IMR-90 (cell line): ENCODE results near the gene GCN1. TPM values are rescaled to one million over a fixed set of nuclear protein-coding genes. Genes with fewer than 3 reads are reported as not detected.

ENCODE experiments used
- ATAC-seq: fragments of 200-7000 bp; cut with Tn5 transposase; 2 replicates; pipeline ENCODE4 v1.9.1; 2020; ENCODE audit warnings: low read depth, mild to moderate bottlenecking, moderate library complexity
- BruUV-seq: library from RNA; stranded (reverse); fragments of 400-500 nt; replicated peaks from 2 replicates; lab custom pipeline; 2021; lab: Mats Ljungman, UMichigan
- CTCF ChIA-PET: fragments of 300-600 bp; formaldehyde crosslinking; extraction: SDS; loops from one replicate; lab custom pipeline; 2021; ENCODE audit warnings: antibody characterized with exemption; lab: Yijun Ruan, JAX
- POLR2A ChIA-PET: fragments of 300-600 bp; sonication (Branson Sonifier 250); formaldehyde crosslinking; loops from one replicate; lab custom pipeline; 2022; ENCODE audit warnings: antibody characterized with exemption; ENCODE audit not compliant: unreplicated experiment; lab: Charles Lee
- DNase-seq: peaks from one replicate; pipeline ENCODE4 v3.0.0; 2013
- H2AFZ ChIP-seq: replicated peaks from 2 replicates; pipeline ENCODE3; 2013; ENCODE audit warnings: low read length, mild to moderate bottlenecking; ENCODE audit not compliant: poor library complexity
- H2AK5ac ChIP-seq: 2 replicates; pipeline ENCODE4 v1.6.1; 2013; ENCODE audit warnings: low read depth, low read length, inconsistent platforms
- H2AK9ac ChIP-seq: replicated peaks from 2 replicates; pipeline ENCODE3; 2013; ENCODE audit warnings: mild to moderate bottlenecking, low read depth, low read length, moderate library complexity; ENCODE audit not compliant: poor library complexity
- H2BK120ac ChIP-seq: 2 replicates; pipeline ENCODE4 v1.6.1; 2013; ENCODE audit warnings: low read depth, low read length, inconsistent platforms
- H2BK15ac ChIP-seq: 3 replicates; pipeline ENCODE4 v1.6.1; 2013; ENCODE audit warnings: low read depth, low read length, inconsistent platforms
- H2BK20ac ChIP-seq: 2 replicates; pipeline ENCODE4 v1.6.1; 2013; ENCODE audit warnings: low read depth, mild to moderate bottlenecking, inconsistent platforms, low read length, moderate library complexity
- H2BK5ac ChIP-seq: 2 replicates; pipeline ENCODE4 v1.6.1; 2013; ENCODE audit warnings: mild to moderate bottlenecking, low read depth, low read length, inconsistent platforms; ENCODE audit not compliant: poor library complexity, severe bottlenecking
- H3K14ac ChIP-seq: replicated peaks from 2 replicates; pipeline ENCODE4 v1.6.1; 2013; ENCODE audit warnings: low read depth, low read length, inconsistent platforms
- H3K18ac ChIP-seq: 2 replicates; pipeline ENCODE4 v1.6.1; 2013; ENCODE audit warnings: low read depth, low read length, control low read depth
- H3K23ac ChIP-seq: 2 replicates; pipeline ENCODE4 v1.6.1; 2013; ENCODE audit warnings: low read depth, low read length, inconsistent platforms
- H3K27ac ChIP-seq: 2 replicates; pipeline ENCODE4 v1.5.1; 2013; ENCODE audit warnings: mild to moderate bottlenecking, control low read depth, low read length; ENCODE audit not compliant: insufficient read depth
- H3K27me3 ChIP-seq: 2 replicates; pipeline ENCODE4 v1.6.1; 2013; ENCODE audit warnings: low read length; ENCODE audit not compliant: control insufficient read depth, insufficient read depth
- H3K36me3 ChIP-seq: 2 replicates; pipeline ENCODE4 v1.6.1; 2013; ENCODE audit warnings: low read length, mixed read lengths; ENCODE audit not compliant: control insufficient read depth, insufficient read depth
- H3K4ac ChIP-seq: 2 replicates; pipeline ENCODE4 v1.6.1; 2013; ENCODE audit warnings: low read depth, low read length, inconsistent platforms
- H3K4me1 ChIP-seq: 2 replicates; pipeline ENCODE4 v1.6.1; 2013; ENCODE audit warnings: low read length, mixed read lengths; ENCODE audit not compliant: control insufficient read depth, insufficient read depth
- H3K4me2 ChIP-seq: 2 replicates; pipeline ENCODE4 v1.6.1; 2013; ENCODE audit warnings: low read depth, mild to moderate bottlenecking, control low read depth, low read length, moderate library complexity
- H3K4me3 ChIP-seq: 2 replicates; pipeline ENCODE4 v1.5.1; 2013; ENCODE audit warnings: low read depth, mild to moderate bottlenecking, control low read depth, low read length, moderate library complexity; ENCODE audit not compliant: insufficient read depth
- H3K56ac ChIP-seq: 2 replicates; pipeline ENCODE4 v1.6.1; 2013; ENCODE audit warnings: low read length, inconsistent platforms; ENCODE audit not compliant: insufficient read depth; ENCODE audit errors: extremely low read depth
- H3K79me1 ChIP-seq, 2 experiments: 2 replicates each; pipeline ENCODE4 v1.6.1; 2013; ENCODE audit warnings: low read length in 2 of 2, inconsistent platforms in 1 of 2, low read depth in 1 of 2
- H3K9ac ChIP-seq: 2 replicates; pipeline ENCODE4 v1.6.1; 2013; ENCODE audit warnings: low read depth, low read length, control low read depth
- H3K9me1 ChIP-seq: 2 replicates; pipeline ENCODE4 v1.6.1; 2013; ENCODE audit warnings: low read length, inconsistent platforms; ENCODE audit not compliant: insufficient read depth
- H3K9me3 ChIP-seq: 2 replicates; pipeline ENCODE4 v1.6.1; 2013; ENCODE audit warnings: low read length; ENCODE audit not compliant: control insufficient read depth, insufficient read depth
- H4K20me1 ChIP-seq: 2 replicates; pipeline ENCODE4 v1.6.1; 2013; ENCODE audit warnings: low read length, inconsistent platforms; ENCODE audit not compliant: insufficient read depth
- H4K5ac ChIP-seq: 2 replicates; pipeline ENCODE4 v1.6.1; 2013; ENCODE audit warnings: mild to moderate bottlenecking, low read depth, low read length, control low read depth
- H4K8ac ChIP-seq, 2 experiments: 2 replicates each; pipeline ENCODE4 v1.6.1; 2013; ENCODE audit warnings: low read depth in 2 of 2, low read length in 2 of 2, control low read depth in 1 of 2, inconsistent platforms in 1 of 2
- H4K91ac ChIP-seq: 2 replicates; pipeline ENCODE4 v1.6.1; 2013; ENCODE audit warnings: low read depth, low read length, inconsistent platforms; ENCODE audit not compliant: insufficient read depth
- BHLHE40 ChIP-seq: fragments of 150-350 bp; IDR thresholded peaks from 2 replicates; pipeline ENCODE4 v1.6.1; 2016; ENCODE audit warnings: mild to moderate bottlenecking, low read depth, low read length
- CEBPB ChIP-seq: IDR thresholded peaks from 2 replicates; pipeline ENCODE4 v1.6.1; 2012; ENCODE audit warnings: low read depth, low read length, improper control_type of control experiment
- CHD1 ChIP-seq: IDR thresholded peaks from 2 replicates; pipeline ENCODE4 v1.6.1; 2012; ENCODE audit warnings: low read depth, low read length, improper control_type of control experiment
- FOS ChIP-seq: fragments of 150-350 bp; IDR thresholded peaks from 2 replicates; pipeline ENCODE4 v1.6.1; 2016; ENCODE audit warnings: low read depth, low read length
- MAFK ChIP-seq: IDR thresholded peaks from 2 replicates; pipeline ENCODE4 v1.6.1; 2012; ENCODE audit warnings: low read depth, low read length, improper control_type of control experiment
- MAZ ChIP-seq: IDR thresholded peaks from 2 replicates; pipeline ENCODE4 v1.6.1; 2012; ENCODE audit warnings: low read depth, mild to moderate bottlenecking, low read length, improper control_type of control experiment, moderate library complexity, borderline replicate concordance
- MXI1 ChIP-seq: IDR thresholded peaks from 2 replicates; pipeline ENCODE4 v1.6.1; 2012; ENCODE audit warnings: low read depth, mild to moderate bottlenecking, low read length, moderate library complexity, borderline replicate concordance
- NFE2L2 ChIP-seq: fragments of 150-350 bp; IDR thresholded peaks from 2 replicates; pipeline ENCODE4 v1.6.1; 2016; ENCODE audit warnings: low read depth, mild to moderate bottlenecking, low read length
- POLR2A ChIP-seq: IDR thresholded peaks from 2 replicates; pipeline ENCODE4 v1.6.1; 2012; ENCODE audit warnings: mild to moderate bottlenecking, low read depth, low read length
- RAD21 ChIP-seq: IDR thresholded peaks from 2 replicates; pipeline ENCODE4 v1.6.1; 2012; ENCODE audit warnings: low read length, improper control_type of control experiment
- RCOR1 ChIP-seq: IDR thresholded peaks from 2 replicates; pipeline ENCODE4 v1.6.1; 2012; ENCODE audit warnings: mild to moderate bottlenecking, low read length, improper control_type of control experiment; ENCODE audit not compliant: insufficient replicate concordance
- RFX5 ChIP-seq: IDR thresholded peaks from 2 replicates; pipeline ENCODE4 v1.8.0; 2012; ENCODE audit warnings: low read depth, mild to moderate bottlenecking, low read length, moderate library complexity
- SMC3 ChIP-seq: fragments of 150-350 bp; IDR thresholded peaks from 2 replicates; pipeline ENCODE4 v1.6.1; 2016; ENCODE audit warnings: low read depth, mild to moderate bottlenecking, antibody characterized with exemption, low read length, moderate library complexity
- WGBS, 2 experiments: methylation state at CpG; one replicate each; pipeline versions ENCODE4 v1.1.5 to v1.1.7; 2013; ENCODE audit warnings: missing lambda C conversion rate in 2 of 2; ENCODE audit not compliant: insufficient read length in 1 of 2; ENCODE audit errors: extremely low coverage in 2 of 2; 5-methylcytosine and 5-hydroxymethylcytosine counted together
- dilution Hi-C: fragments of 300-500 bp; cut with HindIII; formaldehyde crosslinking; loops from one replicate; pipeline ENCODE4 v1.14.3; 2018; ENCODE audit warnings: low sequenced_read_pairs; ENCODE audit not compliant: unreplicated experiment
- in situ Hi-C: fragments of 300-500 bp; cut with MboI; formaldehyde crosslinking; loops from 3 replicates; pipeline ENCODE4 v1.14.3; 2019; ENCODE audit warnings: low sequenced_read_pairs, inconsistent platforms, mixed read lengths
- intact Hi-C: fragments of 100-400 bp; cut with micrococcal nuclease; formaldehyde crosslinking; loops from 2 replicates; pipeline ENCODE4 v1.10.0; 2022
- polyA plus RNA-seq, 3 experiments: library from polyadenylated mRNA; depleted of rRNA; stranded (reverse); fragments of >200 nt; gene quantifications; 2 replicates each; pipeline ENCODE4 v1.2.3, GENCODE V29; 2012; ENCODE audit warnings: low replicate concordance in 1 of 3
- total RNA-seq: library from RNA; depleted of rRNA; stranded (reverse); fragments of >200 nt; gene quantifications from 2 replicates; pipeline ENCODE4 v1.2.3, GENCODE V29; 2012
- TF ChIP-seq, protein P1 (sequence below): conservative IDR thresholded peaks from 2 replicates; pipeline ENCODE4 v1.5.1; 2012; ENCODE audit warnings: mild to moderate bottlenecking, low read depth, low read length, improper control_type of control experiment
- TF ChIP-seq, protein P2 (sequence below): fragments of 150-350 bp; IDR thresholded peaks from 2 replicates; pipeline ENCODE4 v1.6.1; 2016; ENCODE audit warnings: low read depth, mild to moderate bottlenecking, low read length, moderate library complexity, borderline replicate concordance
- TF ChIP-seq, protein P3 (sequence below): fragments of 150-350 bp; IDR thresholded peaks from 2 replicates; pipeline ENCODE4 v1.6.1; 2017; ENCODE audit warnings: mild to moderate bottlenecking, antibody characterized with exemption, low read length, low read depth

GCN1 gene
- total and polyA plus RNA-seq, 2 of the 4 experiments (the other 2 are of a cell fraction), result 57.8 to 77.6 TPM

DNA sequence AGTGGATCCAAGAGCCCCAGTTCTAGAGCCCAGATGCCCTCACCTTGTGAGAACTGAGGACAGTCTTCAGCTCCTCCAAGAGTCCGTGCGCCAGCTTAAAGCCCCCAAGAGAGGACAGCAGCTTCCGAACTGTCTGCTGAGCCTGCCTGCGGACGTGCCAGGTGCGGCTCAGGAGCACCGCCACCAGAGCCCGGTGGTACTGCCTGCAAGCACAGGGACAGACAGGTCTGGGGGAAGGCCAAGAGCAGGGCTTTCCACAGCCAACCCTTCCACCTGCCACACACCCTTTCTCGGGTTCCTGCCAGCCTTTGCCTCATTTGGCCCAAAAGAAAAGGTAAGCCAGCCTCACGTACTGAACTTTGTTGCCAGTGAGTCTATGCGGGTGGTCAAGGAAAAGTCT is 30.2 kb downstream of the GCN1 start:
- H3K18ac ChIP-seq, result no peak overlapping the region
- ChIA-PET CTCF (interaction anchor here (0.6 kb wide), 1 partner anchor 101 kb away, joined by 3 read pairs; the partner anchor contains the start of gene PXN), POLR2A (interaction anchor here (0.6 kb wide), 1 partner anchor 128 kb away, joined by 3 read pairs; no protein-coding TSS in a partner anchor)
- H3K79me1 ChIP-seq, result peaks cover 12 to 13% of the 10 kb centered on the region in 2 experiments; a peak in 2 of 4 replicates
- H3K27me3 ChIP-seq, result no peaks in the 10 kb centered on the region
- no peak overlapping the region for H3K4ac ChIP-seq
- no peaks in the 10 kb centered on the region for H3K4me1 ChIP-seq
- no peak overlapping the region for H3K4me3 ChIP-seq
- ATAC-seq (no peak), DNase-seq (no peak)
- H4K20me1 ChIP-seq, result peaks cover 4% of the 10 kb centered on the region; the same call in 1 of the 2 replicates
- H2BK15ac ChIP-seq, result no peak overlapping the region
- intact Hi-C loops (no loop called here), in situ Hi-C loops (no loop called here), dilution Hi-C loops (no loop called here)
- no peak overlapping the region for H2AK5ac ChIP-seq
- H2BK20ac ChIP-seq, result no peak overlapping the region
- no peak overlapping the region for H4K5ac ChIP-seq
- peaks cover 70% of the 10 kb centered on the region for H3K36me3 ChIP-seq
- H2BK120ac ChIP-seq, result no peak overlapping the region
- WGBS, 2 experiments, result 89% methylated on average over 8 of the region's 11 CpGs; no CpG with 5 or more reads in 1 of the 2 experiments
- no peak overlapping the region for H3K4me2 ChIP-seq
- H4K8ac ChIP-seq, result no peak overlapping the region
- H2BK5ac ChIP-seq, result no peak overlapping the region
- TF ChIP-seq POLR2A, result no peak
- no peak for TF ChIP-seq RAD21
- TF ChIP-seq, protein P1, sequence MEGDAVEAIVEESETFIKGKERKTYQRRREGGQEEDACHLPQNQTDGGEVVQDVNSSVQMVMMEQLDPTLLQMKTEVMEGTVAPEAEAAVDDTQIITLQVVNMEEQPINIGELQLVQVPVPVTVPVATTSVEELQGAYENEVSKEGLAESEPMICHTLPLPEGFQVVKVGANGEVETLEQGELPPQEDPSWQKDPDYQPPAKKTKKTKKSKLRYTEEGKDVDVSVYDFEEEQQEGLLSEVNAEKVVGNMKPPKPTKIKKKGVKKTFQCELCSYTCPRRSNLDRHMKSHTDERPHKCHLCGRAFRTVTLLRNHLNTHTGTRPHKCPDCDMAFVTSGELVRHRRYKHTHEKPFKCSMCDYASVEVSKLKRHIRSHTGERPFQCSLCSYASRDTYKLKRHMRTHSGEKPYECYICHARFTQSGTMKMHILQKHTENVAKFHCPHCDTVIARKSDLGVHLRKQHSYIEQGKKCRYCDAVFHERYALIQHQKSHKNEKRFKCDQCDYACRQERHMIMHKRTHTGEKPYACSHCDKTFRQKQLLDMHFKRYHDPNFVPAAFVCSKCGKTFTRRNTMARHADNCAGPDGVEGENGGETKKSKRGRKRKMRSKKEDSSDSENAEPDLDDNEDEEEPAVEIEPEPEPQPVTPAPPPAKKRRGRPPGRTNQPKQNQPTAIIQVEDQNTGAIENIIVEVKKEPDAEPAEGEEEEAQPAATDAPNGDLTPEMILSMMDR, result no peak
- no peak for TF ChIP-seq CHD1
- no peak for TF ChIP-seq MXI1
- TF ChIP-seq RFX5, result no peak
- TF ChIP-seq SMC3, result no peak
- no peak for TF ChIP-seq NFE2L2
- TF ChIP-seq FOS, result no peak
- no peak for TF ChIP-seq CEBPB
- TF ChIP-seq, protein P2, sequence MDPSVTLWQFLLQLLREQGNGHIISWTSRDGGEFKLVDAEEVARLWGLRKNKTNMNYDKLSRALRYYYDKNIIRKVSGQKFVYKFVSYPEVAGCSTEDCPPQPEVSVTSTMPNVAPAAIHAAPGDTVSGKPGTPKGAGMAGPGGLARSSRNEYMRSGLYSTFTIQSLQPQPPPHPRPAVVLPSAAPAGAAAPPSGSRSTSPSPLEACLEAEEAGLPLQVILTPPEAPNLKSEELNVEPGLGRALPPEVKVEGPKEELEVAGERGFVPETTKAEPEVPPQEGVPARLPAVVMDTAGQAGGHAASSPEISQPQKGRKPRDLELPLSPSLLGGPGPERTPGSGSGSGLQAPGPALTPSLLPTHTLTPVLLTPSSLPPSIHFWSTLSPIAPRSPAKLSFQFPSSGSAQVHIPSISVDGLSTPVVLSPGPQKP, result no peak
- TF ChIP-seq BHLHE40, result no peak
- TF ChIP-seq, protein P3, sequence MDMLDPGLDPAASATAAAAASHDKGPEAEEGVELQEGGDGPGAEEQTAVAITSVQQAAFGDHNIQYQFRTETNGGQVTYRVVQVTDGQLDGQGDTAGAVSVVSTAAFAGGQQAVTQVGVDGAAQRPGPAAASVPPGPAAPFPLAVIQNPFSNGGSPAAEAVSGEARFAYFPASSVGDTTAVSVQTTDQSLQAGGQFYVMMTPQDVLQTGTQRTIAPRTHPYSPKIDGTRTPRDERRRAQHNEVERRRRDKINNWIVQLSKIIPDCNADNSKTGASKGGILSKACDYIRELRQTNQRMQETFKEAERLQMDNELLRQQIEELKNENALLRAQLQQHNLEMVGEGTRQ, result no peak
- TF ChIP-seq RCOR1, result no peak
- no peak for TF ChIP-seq MAZ
- no peak for TF ChIP-seq MAFK
- no peaks in the 10 kb centered on the region for H3K9me1 ChIP-seq
- no peak overlapping the region for H3K27ac ChIP-seq
- H3K9ac ChIP-seq, result no peak overlapping the region
- H3K9me3 ChIP-seq, result no peaks in the 10 kb centered on the region
- H2AK9ac ChIP-seq, result no peak overlapping the region
- no peak overlapping the region for H4K91ac ChIP-seq
- no peak overlapping the region for H3K56ac ChIP-seq
- no peak overlapping the region for H2AFZ ChIP-seq
- BruUV-seq, result no TSS peak
- H3K14ac ChIP-seq, result no peak overlapping the region
- no peak overlapping the region for H3K23ac ChIP-seq
